Measurements from ENCODE around the gene INKA1.
"Not testable (repeated sequence)": the region's sequence is repeated elsewhere in the genome, so short reads cannot be mapped to it uniquely, and the experiment has no call there.

The INKA1 gene

DNA sequence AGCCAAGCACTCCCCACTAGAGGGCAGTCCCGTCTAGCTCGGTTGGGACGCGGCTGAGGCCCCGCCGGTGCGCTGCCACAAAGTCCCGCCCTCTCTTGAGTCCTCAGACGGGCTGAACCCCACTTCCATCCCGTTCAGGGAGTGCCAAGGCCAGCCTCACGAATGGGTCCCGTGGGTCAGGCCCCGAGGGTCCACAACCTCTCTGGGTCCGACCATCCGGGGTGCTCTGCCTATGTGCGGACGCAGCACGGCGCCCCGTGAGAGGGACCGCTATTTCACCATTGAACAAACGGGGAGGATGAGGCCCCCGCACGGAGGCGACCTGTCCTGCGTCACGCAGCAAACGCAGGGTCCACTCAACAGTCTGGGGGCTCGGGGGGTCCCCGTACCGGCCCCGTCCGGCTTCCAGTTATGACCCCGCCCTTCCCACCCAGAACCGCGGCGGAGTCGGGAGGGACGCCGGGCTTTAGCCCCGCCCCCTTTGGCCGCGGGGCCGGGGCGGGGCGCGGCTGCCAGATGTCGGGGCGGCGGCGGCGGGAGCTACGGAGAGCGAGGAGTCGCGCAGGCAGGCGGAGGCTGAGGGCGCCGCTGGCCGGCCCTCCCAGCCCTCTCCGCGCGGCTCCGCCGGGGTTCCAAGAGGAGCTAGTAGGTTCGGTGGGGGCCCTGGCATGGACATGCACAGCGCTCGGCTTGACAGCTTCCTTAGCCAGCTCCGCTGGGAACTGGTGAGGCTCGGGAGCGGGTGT, at the start of gene INKA1:
TSS of gene INKA1 (plus strand) at position 543 of the 746 bp plus-strand sequence. CDS start at position 675, 132 bp downstream.
- intact Hi-C loops (cut with DNase I), result loop anchor here (5.0 kb wide), 1 partner anchor 34 kb away; no protein-coding TSS in a partner anchor
- peak; percentile 82 to 96 (median 91) for DNase-seq

DNA sequence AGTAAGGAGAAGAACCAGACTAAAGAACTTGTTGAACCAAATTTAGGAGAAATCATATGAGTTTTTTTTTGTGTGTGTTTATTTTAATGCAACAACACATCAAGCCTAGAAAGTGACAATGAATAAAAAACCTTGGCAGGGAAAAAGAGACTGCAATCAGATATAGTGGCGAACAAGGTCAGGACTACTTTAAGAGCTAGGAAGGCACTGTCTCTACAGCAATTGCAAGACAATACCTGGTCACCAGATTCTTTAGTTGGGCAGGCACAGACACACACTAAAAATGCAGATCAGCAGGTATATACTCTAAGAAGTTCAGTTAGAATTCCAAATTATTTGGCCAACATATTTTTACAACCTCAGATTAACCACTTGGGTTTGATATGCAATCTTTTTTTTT, 48.5 kb upstream of the INKA1 start:
- DNase-seq, result no peak
- intact Hi-C loops (cut with DNase I), result no loop called here

- intact Hi-C loops (cut with DNase I), result no loop called here
- DNase-seq, result no peak
Measured at GRCh38 chr3:49756036-49756435, 47.0 kb upstream of the INKA1 start.

DNA sequence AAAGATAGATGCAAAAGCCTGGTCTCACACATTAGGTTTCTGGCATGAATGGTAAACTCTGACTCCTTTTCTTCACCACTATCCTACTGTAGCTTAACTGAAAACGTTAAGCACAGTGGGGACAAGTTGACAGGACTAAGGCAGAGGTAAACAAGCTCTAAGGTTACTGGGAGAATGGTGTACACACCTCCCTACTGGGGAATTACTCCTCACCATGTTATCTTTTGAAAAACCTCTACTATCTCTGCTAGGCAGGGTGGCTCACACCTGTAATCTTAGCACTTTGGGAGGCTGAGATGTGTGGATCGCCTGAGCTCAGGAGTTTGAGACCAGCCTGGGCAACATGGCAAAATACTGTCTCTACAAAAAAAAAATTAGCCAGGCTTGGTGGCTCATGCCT, 45.9 kb upstream of the INKA1 start:
- intact Hi-C loops (cut with DNase I), result no loop called here
- DNase-seq, result no peak

GRCh38 chr3:49759226-49759625, 43.8 kb upstream of the INKA1 start:
- intact Hi-C loops (cut with DNase I), result no loop called here
- no peak for DNase-seq

DNA sequence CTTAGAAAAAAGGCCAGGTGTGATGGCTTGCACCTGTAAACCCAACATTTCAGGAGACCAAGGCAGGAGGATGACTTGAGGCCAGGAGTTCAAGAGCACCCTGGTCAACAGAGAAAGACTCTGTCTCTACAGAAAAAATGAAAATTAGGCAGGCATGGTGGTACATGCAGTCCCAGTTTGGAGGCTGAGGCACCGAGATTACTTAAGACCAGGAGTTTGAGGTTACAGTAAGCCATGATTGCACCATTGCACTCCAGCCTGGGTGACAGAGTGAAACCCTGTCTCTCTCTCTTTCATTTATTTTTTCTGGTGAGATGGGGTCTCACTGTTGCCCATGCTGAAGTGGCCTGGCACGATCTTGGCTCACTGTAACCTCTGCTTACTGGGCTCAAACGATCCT, 41.4 kb upstream of the INKA1 start:
- intact Hi-C loops (cut with DNase I), result no loop called here
- no peak for DNase-seq

DNA sequence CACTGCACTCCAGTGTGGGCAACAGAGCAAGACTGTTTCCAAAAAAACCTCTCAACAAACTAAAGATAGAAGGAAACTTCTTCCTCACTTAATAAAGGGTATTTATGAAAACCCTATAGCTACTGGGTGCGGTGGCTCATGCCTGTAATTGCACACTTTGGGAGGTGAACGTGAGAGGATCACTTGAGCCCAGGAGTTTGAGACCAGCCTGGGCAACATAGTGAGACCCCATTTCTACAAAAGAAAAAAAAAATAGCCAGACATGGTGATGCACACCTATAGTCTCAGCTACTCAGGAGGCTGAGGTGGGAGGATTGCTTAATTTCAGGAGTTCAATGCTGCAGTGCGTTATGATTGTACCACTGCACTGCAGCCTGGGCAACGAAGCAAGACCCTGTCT, 39.1 kb upstream of the INKA1 start:
- no peak for DNase-seq
- intact Hi-C loops (cut with DNase I), result no loop called here

DNA sequence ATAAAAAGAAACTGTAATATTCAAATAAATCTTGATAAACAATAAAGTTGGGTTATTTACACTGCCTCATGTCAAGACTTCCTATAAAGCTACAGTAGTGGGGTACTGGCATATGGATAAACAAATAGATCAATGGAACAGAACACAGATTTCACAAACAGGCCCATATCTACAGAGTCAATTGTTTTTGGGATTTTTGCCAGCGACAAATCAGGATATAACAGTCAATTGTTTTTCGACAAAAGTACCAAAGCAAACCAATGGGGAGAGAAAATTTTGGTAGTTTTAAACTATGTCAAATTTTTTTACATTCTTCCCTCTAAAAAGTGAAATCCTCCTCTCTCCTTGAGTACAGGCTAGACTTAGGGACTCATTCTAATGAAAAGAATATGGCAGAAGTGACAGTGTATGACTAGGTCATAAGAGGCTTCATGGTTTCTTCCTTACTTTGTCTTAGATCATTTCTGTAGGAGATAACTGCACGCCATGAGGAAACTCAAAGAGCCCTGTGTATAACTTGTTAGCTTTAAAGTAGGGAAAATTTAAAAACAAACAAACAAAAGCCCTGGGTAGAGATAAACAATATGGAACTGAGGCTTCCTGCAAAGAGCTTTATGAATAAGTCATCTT, 33.7 kb upstream of the INKA1 start:
- DNase-seq, result no peak
- intact Hi-C loops (cut with DNase I), result no loop called here

- intact Hi-C loops (cut with DNase I), result no loop called here
Measured at GRCh38 chr3:49769926-49770325, 33.1 kb upstream of the INKA1 start.

DNA sequence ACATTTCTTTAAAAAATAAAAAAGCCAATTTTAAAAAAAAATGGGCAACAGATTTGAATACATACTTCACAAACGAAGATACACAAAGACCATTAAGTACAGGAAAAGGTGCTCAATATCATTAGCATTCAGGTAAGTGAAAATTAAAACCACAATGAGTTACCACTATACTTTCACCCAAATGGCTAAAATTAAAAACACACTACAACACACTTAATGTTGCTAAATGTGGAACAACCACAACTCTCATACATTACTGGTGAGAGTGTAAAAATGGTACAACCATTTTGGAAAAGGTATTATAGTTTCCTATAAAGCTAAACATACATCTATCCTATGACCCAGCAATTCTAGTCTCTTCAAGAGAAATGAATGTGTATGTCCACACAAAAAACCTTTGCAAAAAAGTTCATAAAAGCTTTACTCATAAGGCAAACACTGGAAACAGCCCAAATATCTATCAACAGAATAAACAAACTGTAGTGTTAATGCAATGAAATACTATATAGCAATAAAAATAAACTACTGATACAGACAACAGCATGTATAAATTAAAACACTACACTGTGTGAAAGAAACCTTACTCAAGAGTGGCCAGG, 31.6 kb upstream of the INKA1 start:
- no peak for DNase-seq
- intact Hi-C loops (cut with DNase I), result no loop called here

More at GRCh38 chr3:49769926-49770325, 33.1 kb upstream of the INKA1 start:
- DNase-seq, result no peak

DNA sequence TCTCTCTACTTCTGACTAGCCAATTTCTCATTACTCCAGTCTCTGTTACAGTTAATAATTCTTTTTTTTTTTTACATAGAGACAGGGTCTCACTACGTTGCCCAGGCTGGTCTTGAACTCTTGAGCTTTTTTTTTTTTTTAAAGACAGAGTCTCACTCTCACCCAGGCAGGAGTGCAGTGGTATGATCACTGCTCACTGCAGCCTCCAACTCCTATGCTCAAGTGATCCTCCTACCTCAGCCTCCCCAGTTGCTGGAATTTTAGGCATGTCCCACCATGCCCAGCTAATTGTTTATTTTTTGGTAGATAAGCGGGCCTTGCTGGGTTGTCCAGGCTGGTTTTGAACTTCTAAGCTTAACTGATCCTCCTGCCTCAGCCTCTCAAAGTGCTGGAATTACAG, 30.4 kb upstream of the INKA1 start:
- intact Hi-C loops (cut with DNase I), result no loop called here
- peak in 1 of 42 donors; percentile 1 for DNase-seq

DNA sequence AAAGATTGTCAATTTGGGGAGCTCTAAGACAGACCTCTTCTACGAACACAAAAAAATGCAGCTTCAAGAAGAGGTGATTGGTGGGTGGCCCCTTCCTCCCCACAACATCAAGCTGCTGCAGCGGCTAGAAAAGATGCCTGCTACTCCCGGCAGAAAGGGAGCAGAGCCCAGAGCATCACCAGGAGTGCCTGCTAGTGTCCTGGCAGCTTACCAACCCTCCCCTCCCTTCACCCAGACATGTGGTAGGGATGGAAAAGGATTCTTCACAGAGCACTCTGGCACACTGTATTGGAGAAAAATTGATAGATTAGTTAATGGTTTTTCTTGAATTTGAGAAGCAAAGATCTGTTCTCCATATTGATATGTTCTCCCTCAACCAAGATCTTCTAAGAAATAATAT, 27.5 kb upstream of the INKA1 start:
- DNase-seq, result peak in 41 of 42 donors; percentile 25 to 89 (median 71)
- intact Hi-C loops (cut with DNase I), result no loop called here

DNA sequence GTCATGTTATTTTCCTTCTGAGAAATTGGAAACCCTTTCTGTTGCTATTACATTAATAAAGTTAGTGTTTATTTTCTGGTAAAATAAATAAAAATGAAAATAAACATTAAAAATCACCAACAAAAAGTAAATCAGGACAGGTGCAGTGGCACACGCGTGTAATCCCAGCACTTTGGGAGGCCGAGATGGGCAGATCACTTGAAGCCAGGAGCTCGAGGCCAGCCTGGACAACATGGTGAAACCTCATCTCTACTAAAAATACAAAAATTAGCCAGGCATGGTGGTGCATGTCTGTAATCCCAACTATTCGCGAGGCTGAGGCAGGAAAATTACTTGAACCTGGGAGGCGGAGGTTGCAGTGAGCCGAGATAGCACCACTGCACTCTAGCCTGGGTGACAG, 27.0 kb upstream of the INKA1 start:
- DNase-seq, result peak in 1 of 42 donors; percentile 8
- intact Hi-C loops (cut with DNase I), result not testable (repeated sequence)

DNA sequence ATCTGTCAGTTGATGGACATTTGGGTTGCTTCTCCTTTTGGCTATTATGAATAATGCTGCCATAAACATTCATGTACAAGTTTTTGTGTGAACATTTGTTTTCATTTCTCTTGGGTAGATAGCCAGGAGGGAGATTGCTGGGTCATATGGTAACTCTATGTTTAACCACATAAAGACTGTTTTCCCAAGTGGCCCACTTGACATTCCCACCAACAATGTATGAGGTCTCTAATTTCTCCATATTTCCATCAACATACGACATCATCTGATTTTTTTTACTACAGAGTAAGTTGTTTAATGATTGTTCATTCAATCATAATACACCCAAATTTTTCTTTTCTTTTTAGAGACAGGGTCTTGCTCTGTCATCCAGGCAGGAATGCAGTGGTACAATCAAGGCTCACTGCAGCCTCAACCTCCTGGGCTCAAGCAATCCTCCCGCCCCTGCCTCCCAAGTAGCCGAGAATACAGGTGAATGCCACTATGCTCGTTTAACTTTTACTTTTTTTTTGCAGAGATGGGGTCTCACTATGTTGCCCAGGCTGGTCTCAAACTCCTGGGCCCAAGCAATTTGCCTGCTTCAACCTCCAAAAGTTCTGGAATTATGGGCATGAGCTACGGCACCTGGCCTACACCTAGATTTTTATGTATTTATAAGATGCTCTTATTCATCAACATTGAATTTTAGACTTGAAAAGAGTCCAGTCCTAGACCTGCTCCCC, 23.5 kb upstream of the INKA1 start:
- intact Hi-C loops (cut with DNase I), result no loop called here
- DNase-seq, result no peak

GRCh38 chr3:49780080-49780974, 22.7 kb upstream of the INKA1 start:
- no peak for DNase-seq
- intact Hi-C loops (cut with DNase I), result no loop called here

GRCh38 chr3:49780975-49781365, 22.1 kb upstream of the INKA1 start:
- intact Hi-C loops (cut with DNase I); DNase-seq: not testable (repeated sequence)

- intact Hi-C loops (cut with DNase I), result no loop called here
- no peak for DNase-seq
Measured at GRCh38 chr3:49781415-49782199, 21.5 kb upstream of the INKA1 start.

DNA sequence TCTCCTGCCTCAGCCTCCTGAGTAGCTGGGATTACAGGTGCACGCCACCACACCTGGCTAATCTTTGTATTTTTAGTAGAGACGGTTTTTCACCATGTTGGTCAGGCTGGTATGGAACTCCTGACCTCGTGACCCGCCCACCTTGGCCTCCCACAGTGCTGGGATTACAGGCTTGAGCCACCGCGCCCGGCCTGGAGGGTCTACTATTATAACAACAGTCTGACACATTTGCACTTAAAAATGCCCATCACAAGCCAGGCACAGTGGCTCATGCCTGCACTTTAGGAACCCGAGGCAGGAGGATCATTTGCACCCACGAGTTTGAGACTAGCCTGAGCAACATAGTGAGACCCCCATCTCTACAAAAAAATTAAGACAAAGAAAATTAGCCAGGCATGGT, 20.8 kb upstream of the INKA1 start:
- intact Hi-C loops (cut with DNase I); DNase-seq: not testable (repeated sequence)
